ENCODE measurements around the gene WBP2.

Gene WBP2

GRCh38 chr17:75840799-75841164 is 14.4 kb downstream of the WBP2 start:
- DNase-seq, result no peak
- no peak overlapping the region for H3K56ac ChIP-seq (ENCODE audit: low read length)
- no peak overlapping the region for H4K5ac ChIP-seq (ENCODE audit: low read length)
- no peaks in the 10 kb centered on the region for H3K79me1 ChIP-seq (ENCODE audit: low read length)
- no peaks in the 10 kb centered on the region for H3K79me2 ChIP-seq (ENCODE audit: control insufficient read depth, insufficient read depth, low read length)
- H3K4me1 ChIP-seq (ENCODE audit: control insufficient read depth, low read depth, low read length), result peaks cover 7% of the 10 kb centered on the region
- H2BK5ac ChIP-seq (ENCODE audit: low read length), result no peak overlapping the region
- no peak overlapping the region for H2BK120ac ChIP-seq (ENCODE audit: low read depth, low read length)
- H3K23ac ChIP-seq (ENCODE audit: low read length), result no peak overlapping the region
- no peak overlapping the region for H3K18ac ChIP-seq (ENCODE audit: low read length)
- H2AK5ac ChIP-seq (ENCODE audit: low read length), result no peak overlapping the region
- no peak overlapping the region for H2BK15ac ChIP-seq (replicated peaks; ENCODE audit: low read depth)
- no peak overlapping the region for H3K4me3 ChIP-seq (ENCODE audit: low read length)
- WGBS (ENCODE audit: extremely low coverage, insufficient coverage, low lambda C conversion rate), result no CpG with 5 or more reads among the region's 7 CpGs
- no peak overlapping the region for H3K27ac ChIP-seq (ENCODE audit: low read depth, low read length)
- H3K36me3 ChIP-seq (ENCODE audit: control insufficient read depth, insufficient read depth, low read length), result no peaks in the 10 kb centered on the region
- H3K4ac ChIP-seq (ENCODE audit: low read depth, low read length), result no peak overlapping the region
- H3K4me2 ChIP-seq (ENCODE audit: low read length), result no peak overlapping the region
- H4K8ac ChIP-seq (ENCODE audit: low read depth, low read length), result no peak overlapping the region
- no peaks in the 10 kb centered on the region for H3K27me3 ChIP-seq (ENCODE audit: insufficient read depth, low read length, poor library complexity)
- H3K9ac ChIP-seq (ENCODE audit: low read length), result no peak overlapping the region

- Histone ChIP-seq H3K9ac (ENCODE audit: low read length) (no peak overlapping the region), H3K36me3 (ENCODE audit: control insufficient read depth, insufficient read depth, low read length) (no peaks in the 10 kb centered on the region), H2BK15ac (replicated peaks; ENCODE audit: low read depth) (no peak overlapping the region), H3K4ac (ENCODE audit: low read depth, low read length) (no peak overlapping the region), H3K79me2 (ENCODE audit: control insufficient read depth, insufficient read depth, low read length) (no peaks in the 10 kb centered on the region), H3K56ac (ENCODE audit: low read length) (no peak overlapping the region), H3K4me1 (ENCODE audit: control insufficient read depth, low read depth, low read length) (peaks cover 7% of the 10 kb centered on the region), H3K4me3 (ENCODE audit: low read length) (no peak overlapping the region), H2BK5ac (ENCODE audit: low read length) (no peak overlapping the region), H3K18ac (ENCODE audit: low read length) (no peak overlapping the region), H3K27ac (ENCODE audit: low read depth, low read length) (no peak overlapping the region), H3K4me2 (ENCODE audit: low read length) (no peak overlapping the region), H3K23ac (ENCODE audit: low read length) (no peak overlapping the region), H4K8ac (ENCODE audit: low read depth, low read length) (no peak overlapping the region), H4K5ac (ENCODE audit: low read length) (no peak overlapping the region), H2AK5ac (ENCODE audit: low read length) (no peak overlapping the region), H3K79me1 (ENCODE audit: low read length) (no peaks in the 10 kb centered on the region), H2BK120ac (ENCODE audit: low read depth, low read length) (no peak overlapping the region), H3K27me3 (ENCODE audit: insufficient read depth, low read length, poor library complexity) (no peaks in the 10 kb centered on the region)
- WGBS (ENCODE audit: extremely low coverage, insufficient coverage, low lambda C conversion rate), result no CpG with 5 or more reads among the region's 36 CpGs
- no peak for DNase-seq
Measured at GRCh38 chr17:75839942-75840798, 15.0 kb downstream of the WBP2 start.

- no peak overlapping the region for H2BK5ac ChIP-seq (ENCODE audit: low read length)
- H3K36me3 ChIP-seq (ENCODE audit: control insufficient read depth, insufficient read depth, low read length), result no peaks in the 10 kb centered on the region
- H3K79me2 ChIP-seq (ENCODE audit: control insufficient read depth, insufficient read depth, low read length), result no peaks in the 10 kb centered on the region
- no peak overlapping the region for H2AK5ac ChIP-seq (ENCODE audit: low read length)
- no peak overlapping the region for H3K18ac ChIP-seq (ENCODE audit: low read length)
- no peaks in the 10 kb centered on the region for H3K4me1 ChIP-seq (ENCODE audit: control insufficient read depth, low read depth, low read length)
- no peak overlapping the region for H3K9ac ChIP-seq (ENCODE audit: low read length)
- no peaks in the 10 kb centered on the region for H3K79me1 ChIP-seq (ENCODE audit: low read length)
- WGBS (ENCODE audit: extremely low coverage, insufficient coverage, low lambda C conversion rate), result no CpG with 5 or more reads among the region's 15 CpGs
- no peak for DNase-seq
- no peak overlapping the region for H3K4me2 ChIP-seq (ENCODE audit: low read length)
- H3K23ac ChIP-seq (ENCODE audit: low read length), result no peak overlapping the region
- no peak overlapping the region for H2BK15ac ChIP-seq (replicated peaks; ENCODE audit: low read depth)
- H4K5ac ChIP-seq (ENCODE audit: low read length), result no peak overlapping the region
- no peak overlapping the region for H2BK120ac ChIP-seq (ENCODE audit: low read depth, low read length)
- no peak overlapping the region for H4K8ac ChIP-seq (ENCODE audit: low read depth, low read length)
- no peaks in the 10 kb centered on the region for H3K27me3 ChIP-seq (ENCODE audit: insufficient read depth, low read length, poor library complexity)
- no peak overlapping the region for H3K27ac ChIP-seq (ENCODE audit: low read depth, low read length)
- H3K4me3 ChIP-seq (ENCODE audit: low read length), result no peak overlapping the region
- no peak overlapping the region for H3K4ac ChIP-seq (ENCODE audit: low read depth, low read length)
- H3K56ac ChIP-seq (ENCODE audit: low read length), result no peak overlapping the region
Measured at GRCh38 chr17:75838410-75838809, 16.7 kb downstream of the WBP2 start.

GRCh38 chr17:75837899-75838298 is 17.2 kb downstream of the WBP2 start:
- no peak overlapping the region for H4K5ac ChIP-seq (ENCODE audit: low read length)
- H3K36me3 ChIP-seq (ENCODE audit: control insufficient read depth, insufficient read depth, low read length), result no peaks in the 10 kb centered on the region
- H2BK120ac ChIP-seq (ENCODE audit: low read depth, low read length), result no peak overlapping the region
- H2BK15ac ChIP-seq (replicated peaks; ENCODE audit: low read depth), result no peak overlapping the region
- H3K79me2 ChIP-seq (ENCODE audit: control insufficient read depth, insufficient read depth, low read length), result no peaks in the 10 kb centered on the region
- H3K4me3 ChIP-seq (ENCODE audit: low read length), result no peak overlapping the region
- H3K18ac ChIP-seq (ENCODE audit: low read length), result no peak overlapping the region
- no peak overlapping the region for H3K27ac ChIP-seq (ENCODE audit: low read depth, low read length)
- H3K9ac ChIP-seq (ENCODE audit: low read length), result no peak overlapping the region
- no peak overlapping the region for H3K4ac ChIP-seq (ENCODE audit: low read depth, low read length)
- H3K23ac ChIP-seq (ENCODE audit: low read length), result no peak overlapping the region
- no peak overlapping the region for H2AK5ac ChIP-seq (ENCODE audit: low read length)
- no peaks in the 10 kb centered on the region for H3K27me3 ChIP-seq (ENCODE audit: insufficient read depth, low read length, poor library complexity)
- H3K4me1 ChIP-seq (ENCODE audit: control insufficient read depth, low read depth, low read length), result no peaks in the 10 kb centered on the region
- H3K79me1 ChIP-seq (ENCODE audit: low read length), result no peaks in the 10 kb centered on the region
- H3K4me2 ChIP-seq (ENCODE audit: low read length), result no peak overlapping the region
- peak overlapping the region; percentile 15 for H3K56ac ChIP-seq (ENCODE audit: low read length)
- WGBS (ENCODE audit: extremely low coverage, insufficient coverage, low lambda C conversion rate), result no CpG with 5 or more reads among the region's 7 CpGs
- DNase-seq, result no peak
- H4K8ac ChIP-seq (ENCODE audit: low read depth, low read length), result no peak overlapping the region
- H2BK5ac ChIP-seq (ENCODE audit: low read length), result no peak overlapping the region

GRCh38 chr17:75836605-75837004 is 18.5 kb downstream of the WBP2 start:
- Histone ChIP-seq H3K18ac (ENCODE audit: low read length) (no peak overlapping the region), H3K4me3 (ENCODE audit: low read length) (no peak overlapping the region), H2AK5ac (ENCODE audit: low read length) (no peak overlapping the region), H3K23ac (ENCODE audit: low read length) (no peak overlapping the region), H2BK120ac (ENCODE audit: low read depth, low read length) (no peak overlapping the region), H3K4me1 (ENCODE audit: control insufficient read depth, low read depth, low read length) (peaks cover 4% of the 10 kb centered on the region), H3K79me2 (ENCODE audit: control insufficient read depth, insufficient read depth, low read length) (no peaks in the 10 kb centered on the region), H3K27me3 (ENCODE audit: insufficient read depth, low read length, poor library complexity) (no peaks in the 10 kb centered on the region), H3K4ac (ENCODE audit: low read depth, low read length) (no peak overlapping the region), H3K56ac (ENCODE audit: low read length) (no peak overlapping the region), H3K9ac (ENCODE audit: low read length) (no peak overlapping the region), H4K8ac (ENCODE audit: low read depth, low read length) (no peak overlapping the region), H3K79me1 (ENCODE audit: low read length) (no peaks in the 10 kb centered on the region), H3K36me3 (ENCODE audit: control insufficient read depth, insufficient read depth, low read length) (no peaks in the 10 kb centered on the region), H2BK5ac (ENCODE audit: low read length) (no peak overlapping the region), H2BK15ac (replicated peaks; ENCODE audit: low read depth) (no peak overlapping the region), H3K27ac (ENCODE audit: low read depth, low read length) (no peak overlapping the region), H3K4me2 (ENCODE audit: low read length) (no peak overlapping the region), H4K5ac (ENCODE audit: low read length) (no peak overlapping the region)
- no peak for DNase-seq
- no CpG with 5 or more reads among the region's 9 CpGs for WGBS (ENCODE audit: extremely low coverage, insufficient coverage, low lambda C conversion rate)

- peaks cover 4% of the 10 kb centered on the region for H3K4me1 ChIP-seq (ENCODE audit: control insufficient read depth, low read depth, low read length)
- no CpG with 5 or more reads among the region's 9 CpGs for WGBS (ENCODE audit: extremely low coverage, insufficient coverage, low lambda C conversion rate)
Measured at GRCh38 chr17:75835654-75835987, 19.5 kb downstream of the WBP2 start.

More at GRCh38 chr17:75835654-75835987, 19.5 kb downstream of the WBP2 start:
- Histone ChIP-seq H4K8ac (ENCODE audit: low read depth, low read length) (no peak overlapping the region), H3K36me3 (ENCODE audit: control insufficient read depth, insufficient read depth, low read length) (no peaks in the 10 kb centered on the region), H2AK5ac (ENCODE audit: low read length) (no peak overlapping the region), H3K18ac (ENCODE audit: low read length) (no peak overlapping the region), H3K27ac (ENCODE audit: low read depth, low read length) (no peak overlapping the region), H3K4ac (ENCODE audit: low read depth, low read length) (no peak overlapping the region), H3K56ac (ENCODE audit: low read length) (no peak overlapping the region), H2BK120ac (ENCODE audit: low read depth, low read length) (no peak overlapping the region), H4K5ac (ENCODE audit: low read length) (no peak overlapping the region), H3K23ac (ENCODE audit: low read length) (no peak overlapping the region), H2BK15ac (replicated peaks; ENCODE audit: low read depth) (no peak overlapping the region), H2BK5ac (ENCODE audit: low read length) (no peak overlapping the region), H3K9ac (ENCODE audit: low read length) (no peak overlapping the region), H3K79me2 (ENCODE audit: control insufficient read depth, insufficient read depth, low read length) (no peaks in the 10 kb centered on the region), H3K79me1 (ENCODE audit: low read length) (no peaks in the 10 kb centered on the region), H3K4me2 (ENCODE audit: low read length) (no peak overlapping the region), H3K27me3 (ENCODE audit: insufficient read depth, low read length, poor library complexity) (no peaks in the 10 kb centered on the region), H3K4me3 (ENCODE audit: low read length) (no peak overlapping the region)
- no peak for DNase-seq
